GM21390 (cell line): Measurements from ENCODE around the gene ELOVL7.
"Not testable (repeated sequence)": the region's sequence is repeated elsewhere in the genome, so short reads cannot be mapped to it uniquely, and the experiment has no call there.

Source experiments
- ATAC-seq: cut with Tn5 transposase; IDR thresholded peaks from one replicate; pipeline ENCODE4 v1.9.1; 2021; ENCODE audit not compliant: unreplicated experiment

ELOVL7 gene

DNA sequence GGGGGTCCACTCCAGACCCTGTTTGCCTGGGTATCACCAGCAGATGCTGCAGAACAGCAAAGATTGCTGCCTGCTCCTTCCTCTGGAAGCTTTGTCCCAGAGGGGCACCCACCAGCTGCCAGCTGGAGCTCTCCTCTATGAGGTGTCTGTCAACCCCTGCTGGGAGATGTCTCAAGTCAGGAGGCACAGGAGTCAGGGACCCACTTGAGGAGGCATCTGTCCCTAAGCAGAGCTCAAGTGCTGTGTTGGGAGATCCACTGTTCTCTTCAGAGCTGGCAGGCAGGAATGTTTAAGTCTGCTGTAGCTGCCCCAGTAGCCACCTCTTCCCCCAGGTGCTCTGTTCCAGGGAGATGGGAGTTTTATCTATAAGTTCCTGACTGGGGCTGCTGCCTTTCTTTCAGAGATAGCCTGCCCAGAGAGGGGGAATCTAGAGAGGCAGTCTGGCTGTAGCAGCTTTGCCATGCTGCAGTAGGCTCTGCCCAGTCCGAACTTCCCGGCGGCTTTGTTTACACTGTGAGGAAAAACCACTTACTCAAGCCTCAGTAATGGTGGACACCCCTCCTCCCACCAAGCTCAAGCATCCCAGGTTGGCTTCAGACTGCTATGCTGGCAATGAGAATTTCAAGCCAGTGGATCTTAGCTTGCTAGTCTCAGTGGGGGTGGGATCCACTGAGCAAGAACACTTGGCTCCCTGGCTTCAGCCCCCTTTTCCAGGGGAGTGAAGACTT lies 128.7 kb downstream of the ELOVL7 start:
- ATAC-seq, result not testable (repeated sequence)

GRCh38 chr5:60712950-60713349 lies 131.1 kb downstream of the ELOVL7 start:
- ATAC-seq, result no peak

GRCh38 chr5:60711892-60712291 lies 132.2 kb downstream of the ELOVL7 start:
- ATAC-seq, result not testable (repeated sequence)

DNA sequence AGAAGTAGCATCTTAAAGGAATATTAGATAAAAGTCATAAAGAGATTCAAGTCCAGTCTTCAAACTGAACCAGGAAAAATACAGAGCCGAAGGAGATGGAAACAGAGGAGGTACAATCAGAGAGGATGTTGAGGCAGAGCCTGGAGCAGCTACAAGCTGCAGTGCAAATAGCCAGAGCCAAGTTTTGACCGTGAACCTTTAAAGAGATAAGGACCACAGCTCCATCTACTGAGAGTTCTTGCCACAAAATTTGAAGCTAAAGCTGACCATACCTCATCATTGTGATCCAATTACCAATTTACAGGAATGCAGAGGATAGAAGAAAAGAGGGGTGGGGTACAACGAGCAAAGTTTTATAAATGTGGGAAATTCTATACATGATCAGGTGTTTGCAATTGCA lies 133.7 kb downstream of the ELOVL7 start:
- ATAC-seq, result no peak

GRCh38 chr5:60705144-60705543 lies 138.9 kb downstream of the ELOVL7 start:
- no peak for ATAC-seq

DNA sequence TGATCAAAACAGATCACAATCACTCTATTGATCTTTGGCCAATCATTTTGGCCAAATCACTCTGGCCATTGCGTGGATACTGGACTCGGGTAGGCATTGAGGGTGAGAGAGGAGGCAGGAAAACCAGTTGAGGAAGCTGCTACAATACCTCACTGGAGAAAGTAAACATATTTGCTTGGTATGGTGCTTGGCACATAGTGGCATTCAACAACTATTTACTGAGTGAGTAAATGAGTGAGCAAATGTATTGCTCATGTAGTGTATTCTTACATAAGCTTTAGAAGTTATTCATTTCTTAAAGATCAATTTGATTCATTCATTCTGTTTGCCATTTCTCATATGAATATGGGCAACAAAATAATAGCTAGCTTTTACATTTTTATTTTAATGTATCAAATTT lies 140.1 kb downstream of the ELOVL7 start:
- ATAC-seq, result no peak
